CD4-positive, alpha-beta T cell (primary cell): Measurements from ENCODE around the gene IQSEC1. TPM values are rescaled to one million over a fixed set of nuclear protein-coding genes. Genes with fewer than 3 reads are reported as not detected.

ENCODE experiments used
- ATAC-seq: fragments of 200-7000 bp; cut with Tn5 transposase; one replicate; pipeline ENCODE4 v1.10.0; 2022; ENCODE audit warnings: mild to moderate bottlenecking; ENCODE audit not compliant: poor library complexity
- CTCF ChIA-PET: fragments of 350-600 bp; sonication (Branson Sonifier 250); formaldehyde crosslinking; loops from one replicate; lab custom pipeline; 2021; ENCODE audit warnings: antibody characterized with exemption, inconsistent platforms; lab: Charles Lee
- POLR2A ChIA-PET: fragments of 350-600 bp; sonication (Branson Sonifier 250); formaldehyde crosslinking; loops from one replicate; lab custom pipeline; 2021; ENCODE audit warnings: antibody characterized with exemption, inconsistent platforms; lab: Charles Lee
- DNase-seq, 14 experiments: peaks; one replicate each; pipeline ENCODE4 v3.0.0-alpha.2; 2013 to 2020; ENCODE audit warnings: mixed read lengths in 2 of 14
- H3K27ac ChIP-seq, 2 donors: one replicate each; pipeline versions ENCODE4 v1.5.1 to v1.7.0; 2013; ENCODE audit warnings: low read length in 2 of 2, low read depth in 1 of 2, mild to moderate bottlenecking in 1 of 2
- H3K27me3 ChIP-seq, 2 experiments: 1 replicate in 1 of 2; 2 replicates in 1 of 2; pipeline versions ENCODE4 v1.6.1 to v1.7.0; 2013; ENCODE audit warnings: low read length in 2 of 2, control low read depth in 1 of 2, mild to moderate bottlenecking in 1 of 2, moderate library complexity in 1 of 2; ENCODE audit not compliant: insufficient read depth in 2 of 2, control insufficient read depth in 1 of 2
- H3K36me3 ChIP-seq: one replicate; pipeline ENCODE4 v1.6.1; 2013; ENCODE audit warnings: low read length, control low read depth; ENCODE audit not compliant: insufficient read depth
- H3K4me1 ChIP-seq: one replicate; pipeline ENCODE4 v1.6.1; 2013; ENCODE audit warnings: low read length, control low read depth; ENCODE audit not compliant: insufficient read depth
- H3K4me3 ChIP-seq: one replicate; pipeline ENCODE4 v1.5.1; 2013; ENCODE audit warnings: mild to moderate bottlenecking, low read length, moderate library complexity
- H3K9me3 ChIP-seq, 2 experiments: 1 replicate in 1 of 2; 2 replicates in 1 of 2; pipeline versions ENCODE4 v1.6.1 to v1.7.0; 2013; ENCODE audit warnings: low read length in 2 of 2, mild to moderate bottlenecking in 2 of 2, control low read depth in 1 of 2, moderate library complexity in 1 of 2; ENCODE audit not compliant: control insufficient read depth in 1 of 2, insufficient read depth in 1 of 2
- H3K27ac Mint-ChIP-seq: one replicate; pipeline ENCODE4 v1.8.0; 2020; ENCODE audit warnings: mixed read lengths
- H3K27me3 Mint-ChIP-seq: one replicate; pipeline ENCODE4 v1.8.0; 2021; ENCODE audit warnings: mixed read lengths
- H3K36me3 Mint-ChIP-seq: one replicate; pipeline ENCODE4 v1.8.0; 2021; ENCODE audit warnings: low read depth, mixed read lengths
- H3K4me1 Mint-ChIP-seq: one replicate; pipeline ENCODE4 v1.8.0; 2021; ENCODE audit warnings: low read depth, mixed read lengths
- H3K4me3 Mint-ChIP-seq: one replicate; pipeline ENCODE4 v1.8.0; 2020; ENCODE audit warnings: mild to moderate bottlenecking, mixed read lengths
- H3K9me3 Mint-ChIP-seq: one replicate; pipeline ENCODE4 v1.8.0; 2020; ENCODE audit warnings: mixed read lengths
- intact Hi-C, 2 experiments: fragments of 100-400 bp; cut with DNase I in 1 of 2; cut with micrococcal nuclease in 1 of 2; formaldehyde crosslinking; loops; one replicate each; pipeline versions ENCODE4 v1.15.1 to v1.9.0; 2023 to 2025; cut with DNase I, micrococcal nuclease
- total RNA-seq, 174 experiments: library from RNA in 2 of 174; stranded (reverse) in 2 of 174; gene quantifications; one replicate each; pipeline ENCODE4 v1.2.3 and lab custom pipeline; 2021 to 2026
- TF ChIP-seq, protein P1 (sequence below): fragments of 200-600 bp; IDR thresholded peaks from one replicate; pipeline ENCODE4 v1.8.0; 2022; ENCODE audit warnings: antibody characterized with exemption, mild to moderate bottlenecking

The IQSEC1 gene
- total RNA-seq, 2 experiments from 2014 or later, result 102 to 108 TPM

DNA sequence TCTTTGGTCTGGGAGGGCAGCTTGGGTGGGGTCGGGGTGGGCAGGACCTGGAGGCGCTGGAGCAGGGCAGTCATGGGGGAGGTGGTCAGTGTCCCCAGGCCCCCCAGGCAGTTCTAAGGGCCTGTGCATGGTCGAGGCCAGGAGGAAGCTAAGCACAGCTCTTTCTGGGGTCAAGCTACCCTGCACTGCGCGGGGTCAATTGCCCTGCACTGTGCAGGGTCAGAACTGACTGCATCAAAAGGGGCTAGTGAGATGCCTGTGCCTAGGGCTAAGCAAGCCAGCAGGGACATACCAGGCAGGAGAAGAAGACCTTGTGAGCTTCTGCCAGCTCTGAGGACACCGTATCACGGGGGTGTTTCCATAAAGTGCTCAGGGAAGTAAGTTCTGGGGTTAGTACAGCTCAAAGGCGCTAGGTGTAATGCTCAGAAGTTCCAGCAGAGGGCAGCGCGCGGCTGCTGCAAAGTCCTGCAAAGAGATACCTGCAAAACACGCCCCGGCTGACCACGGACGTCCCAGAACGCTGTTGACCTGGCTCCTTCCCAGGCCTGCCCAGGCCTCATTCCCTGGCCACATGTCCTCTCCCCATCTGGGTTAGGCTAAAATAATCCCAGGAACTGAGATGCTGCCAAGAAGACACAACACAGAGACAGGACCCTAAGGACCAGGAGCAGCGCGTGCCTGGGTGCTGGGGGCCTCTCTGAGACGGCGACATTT lies 18.8 kb upstream of the IQSEC1 start:
- Mint-ChIP-seq H3K36me3 (no peaks in the 10 kb centered on the region), H3K9me3 (no peaks in the 10 kb centered on the region), H3K4me3 (no peak overlapping the region), H3K27me3 (peaks cover 18% of the 10 kb centered on the region), H3K27ac (no peak overlapping the region), H3K4me1 (peaks cover 6% of the 10 kb centered on the region)
- TF ChIP-seq, protein P1, sequence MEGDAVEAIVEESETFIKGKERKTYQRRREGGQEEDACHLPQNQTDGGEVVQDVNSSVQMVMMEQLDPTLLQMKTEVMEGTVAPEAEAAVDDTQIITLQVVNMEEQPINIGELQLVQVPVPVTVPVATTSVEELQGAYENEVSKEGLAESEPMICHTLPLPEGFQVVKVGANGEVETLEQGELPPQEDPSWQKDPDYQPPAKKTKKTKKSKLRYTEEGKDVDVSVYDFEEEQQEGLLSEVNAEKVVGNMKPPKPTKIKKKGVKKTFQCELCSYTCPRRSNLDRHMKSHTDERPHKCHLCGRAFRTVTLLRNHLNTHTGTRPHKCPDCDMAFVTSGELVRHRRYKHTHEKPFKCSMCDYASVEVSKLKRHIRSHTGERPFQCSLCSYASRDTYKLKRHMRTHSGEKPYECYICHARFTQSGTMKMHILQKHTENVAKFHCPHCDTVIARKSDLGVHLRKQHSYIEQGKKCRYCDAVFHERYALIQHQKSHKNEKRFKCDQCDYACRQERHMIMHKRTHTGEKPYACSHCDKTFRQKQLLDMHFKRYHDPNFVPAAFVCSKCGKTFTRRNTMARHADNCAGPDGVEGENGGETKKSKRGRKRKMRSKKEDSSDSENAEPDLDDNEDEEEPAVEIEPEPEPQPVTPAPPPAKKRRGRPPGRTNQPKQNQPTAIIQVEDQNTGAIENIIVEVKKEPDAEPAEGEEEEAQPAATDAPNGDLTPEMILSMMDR, result peak; percentile 94
- DNase-seq (peak; percentile 63 to 88 (median 78)), ATAC-seq (peak; percentile 93)
- intact Hi-C loops, result loop anchor here (1.0 to 10.0 kb wide), 7 partner anchors 360 to 795 kb away; no protein-coding TSS in a partner anchor
- CTCF ChIA-PET, result interaction anchor here (0.6 to 1.2 kb wide), 12 partner anchors 10 to 556 kb away, joined by 3 to 13 read pairs (median 4); partner anchors contain the start of gene HDAC11
- no peaks in the 10 kb centered on the region for H3K9me3 ChIP-seq
- H3K36me3 ChIP-seq, result no peaks in the 10 kb centered on the region
- H3K4me3 ChIP-seq, result no peak overlapping the region
- peaks cover 8% of the 10 kb centered on the region for H3K4me1 ChIP-seq
- H3K27ac ChIP-seq, result no peak overlapping the region
- peaks cover 0 to 3% of the 10 kb centered on the region in 2 experiments for H3K27me3 ChIP-seq
- POLR2A ChIA-PET, result interaction anchor here (0.7 to 1.1 kb wide), 6 partner anchors 8 to 557 kb away, joined by 3 to 4 read pairs (median 3); no protein-coding TSS in a partner anchor

DNA sequence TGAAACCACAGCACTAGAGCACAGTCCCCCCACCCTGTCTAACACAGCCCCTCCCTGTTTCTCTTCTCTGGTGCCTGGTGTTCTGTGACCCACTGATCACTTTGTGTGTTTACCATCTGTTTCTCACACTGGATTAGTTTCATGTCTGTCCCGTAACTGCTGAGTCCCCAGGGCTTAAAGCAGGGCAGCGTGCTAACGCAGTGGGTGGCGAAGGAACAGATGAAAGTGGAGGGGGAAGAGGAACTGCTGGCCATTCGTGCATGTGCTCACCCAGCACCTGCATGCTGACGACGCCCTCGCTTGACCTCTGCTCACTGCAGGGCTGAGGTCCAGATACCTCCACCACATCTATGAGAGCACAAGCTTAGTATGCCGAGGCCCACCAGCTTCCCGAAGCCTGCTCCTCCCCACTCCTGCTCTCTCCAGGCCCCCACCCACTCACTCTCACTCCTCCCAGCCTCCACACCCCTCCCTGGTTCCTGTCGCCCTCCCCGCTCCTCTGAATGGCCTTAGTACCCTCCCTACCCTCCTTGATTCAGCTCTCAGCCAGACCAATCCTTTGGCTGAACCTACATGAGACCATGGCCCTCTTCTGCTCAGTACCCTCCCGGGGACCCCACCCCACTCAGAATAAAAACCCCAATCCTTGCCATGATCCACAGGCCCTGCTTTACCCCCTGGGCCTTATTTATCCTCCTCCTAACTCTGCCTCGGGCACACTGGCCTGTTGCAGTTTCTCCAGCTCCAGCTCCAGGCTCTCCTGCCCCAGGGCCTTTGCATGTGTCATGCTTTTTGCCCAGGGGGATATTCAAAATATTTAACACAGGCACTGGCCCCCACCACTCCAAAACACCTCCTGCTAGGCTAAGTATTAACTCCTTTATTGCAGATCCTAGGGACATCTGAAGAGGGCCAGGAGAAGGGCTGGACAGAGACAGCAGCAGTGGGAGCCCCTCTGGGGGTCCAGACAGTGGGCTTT lies 15.1 kb upstream of the IQSEC1 start:
- Histone ChIP-seq H3K36me3 (no peaks in the 10 kb centered on the region), H3K27ac (no peak overlapping the region), H3K27me3 (no peaks in the 10 kb centered on the region), H3K9me3 (no peaks in the 10 kb centered on the region), H3K4me1 (peaks cover 8% of the 10 kb centered on the region), H3K4me3 (no peak overlapping the region)
- H3K36me3 Mint-ChIP-seq, result no peaks in the 10 kb centered on the region
- POLR2A ChIA-PET, result no interaction called here
- no peak overlapping the region for H3K4me3 Mint-ChIP-seq
- no peaks in the 10 kb centered on the region for H3K27me3 Mint-ChIP-seq
- ATAC-seq (no peak), DNase-seq (no peak)
- intact Hi-C loops, result no loop called here
- TF ChIP-seq, protein P1, result no peak
- H3K4me1 Mint-ChIP-seq, result peaks cover 6% of the 10 kb centered on the region
- H3K27ac Mint-ChIP-seq, result no peak overlapping the region
- no peaks in the 10 kb centered on the region for H3K9me3 Mint-ChIP-seq
- CTCF ChIA-PET, result no interaction called here

DNA sequence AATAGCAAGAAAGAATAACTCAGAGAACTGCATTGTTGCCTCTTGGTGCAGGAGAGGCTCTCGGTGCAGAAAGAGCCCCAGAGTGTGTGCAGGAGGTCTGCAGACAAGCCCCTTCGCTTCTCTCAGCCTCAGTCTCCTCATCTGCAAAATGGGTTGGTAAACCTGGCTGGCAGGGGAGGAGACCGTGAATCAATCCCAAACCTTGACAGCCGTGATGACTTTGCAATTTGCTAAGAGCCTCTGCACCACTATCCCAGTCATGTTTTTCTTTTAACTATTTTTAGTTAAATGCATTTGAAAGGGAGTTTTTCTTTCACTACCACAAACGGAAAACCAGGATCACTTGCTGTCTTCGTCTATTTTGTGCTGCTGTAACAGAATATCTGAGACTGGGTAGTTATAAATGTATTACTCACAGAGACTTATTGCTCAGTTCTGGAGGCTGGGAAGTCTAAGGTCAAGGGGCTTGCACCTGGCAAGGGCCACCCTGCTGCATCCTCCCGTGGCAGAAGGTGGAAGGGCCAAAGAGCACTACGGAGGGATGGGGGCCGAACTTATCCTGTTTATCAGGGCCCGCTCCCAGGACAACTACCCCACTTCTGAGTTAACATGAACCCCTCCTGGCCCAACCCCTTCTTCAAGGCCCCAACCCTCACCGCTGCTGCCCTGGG lies 14.2 kb upstream of the IQSEC1 start:
- no peak overlapping the region for H3K4me3 Mint-ChIP-seq
- no peaks in the 10 kb centered on the region for H3K9me3 ChIP-seq
- H3K9me3 Mint-ChIP-seq, result no peaks in the 10 kb centered on the region
- DNase-seq (no peak), ATAC-seq (no peak)
- no peak overlapping the region for H3K27ac ChIP-seq
- no peaks in the 10 kb centered on the region for H3K36me3 ChIP-seq
- ChIA-PET POLR2A (no interaction called here), CTCF (no interaction called here)
- no peaks in the 10 kb centered on the region for H3K27me3 Mint-ChIP-seq
- peaks cover 8% of the 10 kb centered on the region for H3K4me1 ChIP-seq
- no peaks in the 10 kb centered on the region for H3K27me3 ChIP-seq
- TF ChIP-seq, protein P1, result no peak
- H3K4me3 ChIP-seq, result no peak overlapping the region
- intact Hi-C loops, result no loop called here
- H3K27ac Mint-ChIP-seq, result no peak overlapping the region
- no peaks in the 10 kb centered on the region for H3K36me3 Mint-ChIP-seq
- peaks cover 6% of the 10 kb centered on the region for H3K4me1 Mint-ChIP-seq
